Loucy (cell line): ENCODE data around the gene CYTH1.

Source experiments
- EZH2phosphoT487 ChIP-seq: fragments of 200-600 bp; IDR thresholded peaks from 2 replicates; pipeline ENCODE4 v1.6.1; 2018; ENCODE audit warnings: antibody characterized with exemption, mild to moderate bottlenecking, moderate library complexity, borderline replicate concordance
- TF ChIP-seq, protein P1 (sequence below): fragments of 200-600 bp; sonication (generic); conservative IDR thresholded peaks from 2 replicates; pipeline ENCODE4 v1.5.1; 2014; ENCODE audit warnings: mild to moderate bottlenecking, antibody characterized with exemption, low read length

DNA sequence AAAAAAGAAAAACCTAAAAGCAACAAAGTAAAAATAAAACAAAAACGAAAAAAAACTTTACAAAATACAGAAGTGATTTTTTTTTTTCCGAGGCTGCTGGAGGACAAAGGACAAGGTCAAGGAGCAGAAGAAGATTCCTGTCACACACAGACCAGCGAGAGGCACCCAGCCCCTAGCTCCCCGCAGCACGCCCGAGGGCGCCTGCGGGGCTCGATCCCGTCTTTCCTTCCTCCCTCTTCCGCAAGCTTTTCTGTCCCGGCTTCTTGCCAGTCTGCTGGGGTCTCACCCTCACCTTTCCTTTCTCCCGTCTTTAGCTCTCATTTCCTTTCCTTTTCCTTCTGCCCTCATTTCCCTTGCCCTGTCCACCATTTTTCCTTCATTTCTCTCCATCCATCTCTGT is 138.7 kb downstream of the CYTH1 start:
- TF ChIP-seq, protein P1, sequence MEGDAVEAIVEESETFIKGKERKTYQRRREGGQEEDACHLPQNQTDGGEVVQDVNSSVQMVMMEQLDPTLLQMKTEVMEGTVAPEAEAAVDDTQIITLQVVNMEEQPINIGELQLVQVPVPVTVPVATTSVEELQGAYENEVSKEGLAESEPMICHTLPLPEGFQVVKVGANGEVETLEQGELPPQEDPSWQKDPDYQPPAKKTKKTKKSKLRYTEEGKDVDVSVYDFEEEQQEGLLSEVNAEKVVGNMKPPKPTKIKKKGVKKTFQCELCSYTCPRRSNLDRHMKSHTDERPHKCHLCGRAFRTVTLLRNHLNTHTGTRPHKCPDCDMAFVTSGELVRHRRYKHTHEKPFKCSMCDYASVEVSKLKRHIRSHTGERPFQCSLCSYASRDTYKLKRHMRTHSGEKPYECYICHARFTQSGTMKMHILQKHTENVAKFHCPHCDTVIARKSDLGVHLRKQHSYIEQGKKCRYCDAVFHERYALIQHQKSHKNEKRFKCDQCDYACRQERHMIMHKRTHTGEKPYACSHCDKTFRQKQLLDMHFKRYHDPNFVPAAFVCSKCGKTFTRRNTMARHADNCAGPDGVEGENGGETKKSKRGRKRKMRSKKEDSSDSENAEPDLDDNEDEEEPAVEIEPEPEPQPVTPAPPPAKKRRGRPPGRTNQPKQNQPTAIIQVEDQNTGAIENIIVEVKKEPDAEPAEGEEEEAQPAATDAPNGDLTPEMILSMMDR, result no peak
- no peak for TF ChIP-seq EZH2phosphoT487
